GM12872 (cell line): ENCODE results near the gene INCENP.

ENCODE experiments used
- CTCF ChIP-seq: IDR thresholded peaks from 3 replicates; pipeline ENCODE4 v1.5.1; 2011; ENCODE audit warnings: low read depth, mild to moderate bottlenecking, low read length, moderate library complexity; ENCODE audit not compliant: insufficient read depth

Gene INCENP

GRCh38 chr11:62182147-62182891, 58.5 kb downstream of the INCENP start:
- no peak for TF ChIP-seq CTCF

GRCh38 chr11:62186195-62186594, 62.4 kb downstream of the INCENP start:
- TF ChIP-seq CTCF: no peak

GRCh38 chr11:62190011-62190410, 66.2 kb downstream of the INCENP start, which contains the start of gene SCGB1D1:
Gene SCGB1D1, plus strand, starts transcription at chr11:62190216. Its CDS starts 69 bp downstream, at chr11:62190285.
- TF ChIP-seq CTCF: no peak

- no peak for TF ChIP-seq CTCF
Observed at GRCh38 chr11:62193952-62194351, 70.1 kb downstream of the INCENP start.

GRCh38 chr11:62195945-62196344, 72.1 kb downstream of the INCENP start:
- TF ChIP-seq CTCF: peak; percentile 29; the same call in 1 of the 3 replicates

- TF ChIP-seq CTCF: no peak
Observed at GRCh38 chr11:62201376-62201775, 77.6 kb downstream of the INCENP start.
